NAMALWA (cell line): ENCODE results near the gene TSC22D1.
"Not testable (repeated sequence)": the region's sequence is repeated elsewhere in the genome, so short reads cannot be mapped to it uniquely, and the experiment has no call there.

Experiments
- DNase-seq: peaks from one replicate; pipeline ENCODE4 v3.0.0-alpha.2; 2015; ENCODE audit warnings: low spot score

Gene TSC22D1

DNA sequence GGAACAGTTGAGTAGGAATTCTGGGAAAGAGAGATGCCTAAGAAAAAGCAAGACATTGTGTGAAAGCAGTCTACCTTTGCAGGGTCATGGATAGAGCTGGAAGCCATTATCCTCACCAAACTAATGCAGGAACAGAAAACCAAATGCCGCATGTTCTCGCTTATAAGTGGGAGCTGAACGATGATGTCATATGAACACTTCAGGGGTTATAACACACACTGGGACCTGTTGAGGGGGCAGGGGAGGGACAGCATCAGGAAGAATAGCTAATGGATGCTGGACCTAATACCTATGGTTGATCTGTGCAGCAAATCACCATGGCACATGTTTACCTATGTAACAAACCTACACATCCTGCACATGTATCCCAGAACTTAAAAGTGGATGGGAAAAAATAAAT is 69.9 kb downstream of the TSC22D1 start:
- no peak for DNase-seq

DNA sequence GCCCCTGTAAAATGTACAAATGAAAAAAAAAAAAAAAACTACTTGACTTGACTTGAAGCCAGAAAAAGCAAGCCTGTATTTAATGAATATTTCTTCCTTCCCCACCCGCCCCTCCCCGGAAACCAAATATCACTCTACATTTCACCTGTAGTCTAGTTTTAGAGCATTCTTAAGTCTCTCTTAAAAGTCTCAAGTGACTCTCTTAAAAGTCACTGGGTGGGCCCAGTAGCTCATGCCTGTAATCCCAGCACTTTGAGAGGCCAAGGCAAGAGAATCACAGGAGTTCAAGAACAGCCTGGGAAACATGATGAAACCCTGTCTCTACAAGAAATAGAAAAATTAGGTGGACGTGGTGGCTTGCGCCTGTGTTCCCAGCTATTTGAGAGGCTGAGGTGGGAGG is 72.0 kb downstream of the TSC22D1 start:
- DNase-seq, result no peak

DNA sequence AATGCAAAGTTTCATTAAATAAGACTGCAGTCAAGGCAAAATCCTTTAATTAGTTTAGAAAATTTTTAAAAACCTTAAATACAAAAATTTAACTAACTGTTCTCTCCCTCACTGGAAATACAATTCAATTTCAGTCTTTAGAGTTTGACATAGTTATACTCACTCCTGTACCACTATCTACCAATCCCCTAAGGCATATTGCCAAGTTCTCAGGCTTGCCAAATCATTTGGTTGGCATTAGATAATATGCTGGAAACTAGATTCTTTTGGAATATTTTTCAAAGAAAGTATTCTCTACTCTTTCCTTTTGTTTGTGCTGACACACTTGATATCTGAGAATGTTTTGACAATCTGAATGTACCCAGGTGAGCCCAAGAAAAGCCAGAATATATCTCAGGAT is 77.2 kb downstream of the TSC22D1 start:
- no peak for DNase-seq

DNA sequence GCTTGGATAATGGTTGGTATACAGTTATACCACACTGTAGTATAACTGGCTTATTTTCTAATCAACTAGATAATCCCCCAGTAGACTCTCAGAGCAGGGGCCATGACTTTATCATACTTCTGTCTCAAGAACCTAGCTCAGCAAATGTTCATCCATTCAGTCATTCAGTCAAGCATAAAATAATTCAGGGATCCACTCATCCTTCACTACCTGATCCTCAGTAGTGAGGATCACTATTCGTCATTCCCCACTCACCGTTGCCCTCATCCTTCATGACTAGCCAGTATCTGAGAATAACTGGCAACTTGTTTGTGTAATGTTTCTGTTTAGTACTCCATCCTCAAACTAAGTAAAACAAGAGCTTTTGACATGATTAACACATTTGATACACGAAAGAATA is 77.6 kb downstream of the TSC22D1 start:
- no peak for DNase-seq

DNA sequence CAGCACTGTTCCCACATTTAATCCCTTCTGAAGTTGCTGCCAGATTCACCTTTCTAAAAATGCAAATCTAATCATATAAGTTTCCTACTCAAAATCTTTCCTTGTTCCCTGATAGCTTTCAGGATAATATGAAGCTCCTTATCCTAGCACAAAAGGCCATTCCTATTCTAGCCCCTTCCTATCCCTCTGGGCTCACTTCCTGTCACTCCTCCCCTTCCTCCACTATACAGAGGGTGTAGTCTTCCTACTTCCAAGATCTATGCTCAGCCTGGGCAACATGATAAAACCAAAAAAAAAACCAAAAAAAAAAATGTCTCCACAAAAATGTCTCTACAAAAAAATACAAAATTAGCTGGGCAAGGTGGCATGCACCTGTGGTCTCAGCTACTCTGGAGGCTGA is 78.3 kb downstream of the TSC22D1 start:
- no peak for DNase-seq

DNA sequence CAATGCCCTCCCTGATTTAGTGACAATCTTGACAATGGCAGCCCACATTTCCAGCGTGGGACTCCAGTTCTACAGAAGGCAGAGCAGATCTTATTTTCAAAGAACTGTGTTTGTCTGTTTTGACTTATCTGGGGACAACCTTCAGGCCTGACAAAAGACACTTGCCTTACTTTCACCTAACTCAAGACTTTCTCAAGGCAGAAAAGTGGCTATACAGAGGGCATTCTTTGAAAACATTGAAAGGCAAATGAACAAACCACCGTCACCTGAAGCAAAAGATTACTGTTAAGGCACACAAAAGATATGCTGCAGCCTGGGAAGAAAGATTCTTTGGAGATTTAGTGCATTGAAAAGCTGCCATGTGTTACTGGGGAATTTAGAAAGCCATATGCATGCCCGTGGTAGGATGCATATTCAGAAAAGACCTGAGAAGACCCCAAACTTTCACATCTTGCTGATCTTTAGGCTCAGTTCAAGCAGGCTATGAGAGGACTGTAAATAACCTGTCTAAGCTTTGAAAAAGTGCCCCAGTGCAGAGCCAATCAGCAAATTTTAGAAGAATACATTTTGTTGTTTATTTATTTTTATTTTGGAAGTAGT is 82.8 kb downstream of the TSC22D1 start:
- no peak for DNase-seq

DNA sequence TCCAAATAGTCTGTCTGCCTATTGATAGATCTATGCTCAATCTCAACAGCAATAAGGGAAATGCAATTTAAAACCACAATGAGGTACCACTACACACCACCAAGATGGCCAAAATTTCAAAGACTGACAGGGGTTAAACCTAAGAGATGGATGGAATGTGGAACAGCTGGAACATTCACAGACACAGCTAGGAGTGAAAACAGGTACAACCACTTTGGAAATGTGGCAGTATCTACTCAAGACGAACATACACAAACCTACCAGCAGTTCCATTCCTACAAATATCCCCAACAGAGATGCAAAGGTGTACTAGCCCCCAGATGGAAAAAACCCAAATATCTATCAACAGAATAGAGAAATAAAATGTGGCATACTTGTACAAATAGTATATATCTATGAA is 86.4 kb downstream of the TSC22D1 start:
- no peak for DNase-seq

DNA sequence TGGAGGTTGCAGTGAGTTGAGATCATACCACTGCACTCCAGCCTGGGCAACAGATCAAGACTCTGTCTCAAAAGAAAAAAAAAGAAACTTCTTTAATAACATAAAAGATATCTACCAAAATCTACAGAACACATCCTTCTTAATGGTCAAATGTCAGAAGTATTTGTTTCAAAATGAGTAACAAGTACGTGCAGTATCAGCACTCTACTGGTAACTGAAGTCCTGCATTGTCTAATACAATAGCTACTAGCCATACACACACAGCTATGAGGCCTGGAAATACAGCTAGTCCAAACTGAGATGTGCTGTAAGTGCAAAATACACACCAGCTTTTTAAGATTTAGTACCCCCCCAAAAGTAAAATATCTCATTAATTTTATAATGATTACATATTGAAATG is 88.1 kb downstream of the TSC22D1 start:
- DNase-seq, result no peak

DNA sequence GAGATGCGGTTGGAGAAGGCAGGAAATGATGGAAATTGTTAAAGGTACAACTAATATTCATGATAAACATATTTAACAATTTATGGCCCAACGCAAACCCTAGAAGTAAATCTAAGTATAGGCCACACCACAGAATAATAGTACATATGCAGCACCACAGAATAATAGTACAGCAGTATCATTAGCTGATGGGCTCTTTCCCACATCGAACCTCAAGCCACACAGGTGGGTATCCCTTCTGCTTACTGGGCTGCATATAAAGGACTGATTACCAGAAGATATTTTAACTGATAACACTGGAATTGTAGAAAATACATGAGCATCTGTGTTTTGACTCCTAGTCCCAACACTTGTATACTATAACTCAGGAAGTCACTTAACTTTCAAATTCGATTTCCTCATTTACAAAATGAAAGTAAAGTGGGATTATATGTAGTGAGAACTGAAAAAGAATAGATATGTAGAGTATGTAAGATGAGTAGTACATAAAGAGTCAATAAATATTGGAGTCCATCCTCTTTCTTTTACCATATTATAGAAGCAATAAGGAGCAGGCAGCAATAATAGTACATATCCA is 91.5 kb downstream of the TSC22D1 start:
- DNase-seq, result peak; percentile 12

DNA sequence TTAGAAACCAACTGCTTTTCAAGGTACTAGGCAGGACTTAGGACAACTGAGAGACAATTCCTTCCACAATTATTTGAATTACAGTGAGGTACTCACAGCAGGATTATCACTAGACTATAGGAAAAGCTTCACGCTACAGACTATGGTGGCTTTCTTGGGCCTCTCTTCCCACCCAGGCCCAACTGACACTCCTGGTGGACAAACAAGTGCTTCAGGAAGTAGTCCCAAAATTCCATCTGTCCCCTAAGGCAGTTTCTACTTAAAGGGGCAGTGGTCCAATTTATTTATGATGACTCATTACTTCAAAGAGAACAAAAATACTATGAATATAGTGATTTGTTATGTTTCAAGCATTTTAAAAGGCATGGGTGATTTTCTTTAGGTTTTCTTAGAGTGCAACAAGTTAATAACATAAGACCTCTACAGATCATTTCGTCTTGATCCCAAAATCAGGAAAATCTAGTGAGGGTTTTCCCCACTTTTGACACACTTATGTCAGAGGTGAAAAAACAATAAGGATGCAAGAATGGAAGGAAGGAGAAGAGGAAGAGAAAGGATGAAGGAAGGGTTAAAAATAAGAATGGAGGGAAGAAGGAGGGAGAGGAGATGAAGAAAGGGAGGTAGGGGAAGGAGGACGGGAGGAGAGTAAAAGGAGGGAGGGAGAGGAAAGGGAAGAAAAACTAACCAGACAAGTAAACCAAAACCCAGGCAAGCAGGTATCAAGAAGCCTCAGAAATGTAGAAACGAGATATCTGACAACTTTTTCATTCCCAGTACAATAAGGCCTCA is 101.8 kb downstream of the TSC22D1 start:
- DNase-seq, result no peak

DNA sequence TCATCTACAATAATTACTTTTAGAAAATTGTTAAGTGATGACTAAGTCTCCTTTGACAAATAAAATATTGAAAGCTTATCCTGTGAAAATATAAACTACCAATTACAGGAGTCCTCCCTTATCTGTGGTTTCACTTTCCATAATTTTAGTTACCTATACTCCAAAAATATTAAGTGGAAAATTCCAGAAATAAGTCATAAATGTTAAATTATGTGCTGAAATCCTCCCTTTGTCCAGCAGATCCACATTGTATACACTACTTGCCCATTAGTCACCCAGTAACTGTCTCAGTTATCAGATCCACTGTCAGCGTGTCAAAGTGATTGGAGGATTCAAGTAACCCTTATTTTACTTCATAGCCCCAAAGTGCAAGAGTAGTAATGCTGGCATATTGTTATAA is 104.4 kb downstream of the TSC22D1 start:
- DNase-seq, result no peak

DNA sequence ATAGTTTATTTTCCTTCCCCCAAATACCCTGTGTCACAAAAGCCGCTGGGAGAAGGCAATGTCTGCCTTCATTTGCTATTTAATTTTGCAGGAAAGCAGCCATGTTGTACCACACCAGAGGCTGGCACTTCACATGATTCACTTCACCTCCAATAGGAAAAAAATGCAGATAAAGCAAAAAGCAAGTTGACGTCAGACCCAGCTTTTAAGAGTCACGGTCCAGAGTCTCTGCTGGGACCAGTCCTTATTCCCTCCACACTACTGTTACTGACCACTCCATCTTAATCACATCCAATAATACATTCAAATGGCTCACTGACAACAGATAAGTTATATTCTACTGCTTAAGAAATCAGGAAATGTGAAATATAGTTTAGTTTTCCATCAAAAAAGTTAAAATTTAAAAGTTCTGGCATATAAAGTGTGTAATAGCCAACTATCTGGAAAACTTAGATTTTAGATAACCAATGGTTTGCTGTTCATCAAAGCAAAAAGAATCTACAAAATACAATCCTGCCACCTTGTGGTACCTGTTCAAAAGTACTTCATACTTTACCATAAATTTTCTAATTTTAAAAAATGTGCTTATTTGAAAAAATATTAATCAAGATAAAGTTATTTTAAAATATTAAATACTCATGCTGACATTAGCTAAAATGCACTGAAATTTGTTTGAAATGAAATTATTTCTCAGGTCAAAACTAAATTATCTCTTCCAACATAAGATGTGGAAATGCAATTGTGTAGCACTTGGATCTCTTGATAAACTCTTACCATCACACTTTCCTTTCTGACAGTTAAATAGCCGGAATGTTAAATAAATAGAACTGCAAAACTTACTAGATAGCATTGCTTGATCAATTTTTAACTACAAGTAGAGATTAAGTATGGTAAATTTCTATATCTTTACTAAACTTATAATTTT is 105.2 kb downstream of the TSC22D1 start:
- peak; percentile 50 for DNase-seq

DNA sequence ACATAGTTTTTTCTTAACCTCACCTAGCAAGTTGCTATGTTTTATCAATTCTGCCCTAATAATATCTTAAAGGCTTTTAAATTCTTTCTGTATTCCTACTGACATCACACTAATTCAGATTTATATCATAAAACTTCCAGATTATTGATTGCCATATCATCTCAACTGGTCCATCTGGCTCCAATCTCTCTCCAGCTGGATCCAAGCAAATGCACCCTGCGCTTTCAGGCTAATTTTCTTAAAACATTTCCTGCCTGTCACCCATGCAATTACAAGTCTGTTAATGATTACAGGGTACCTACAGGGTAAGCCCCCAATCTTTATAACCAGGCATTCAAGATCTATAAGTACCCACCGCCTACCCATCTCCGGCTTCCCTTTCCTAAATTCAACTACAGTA is 107.3 kb downstream of the TSC22D1 start:
- DNase-seq, result no peak

DNA sequence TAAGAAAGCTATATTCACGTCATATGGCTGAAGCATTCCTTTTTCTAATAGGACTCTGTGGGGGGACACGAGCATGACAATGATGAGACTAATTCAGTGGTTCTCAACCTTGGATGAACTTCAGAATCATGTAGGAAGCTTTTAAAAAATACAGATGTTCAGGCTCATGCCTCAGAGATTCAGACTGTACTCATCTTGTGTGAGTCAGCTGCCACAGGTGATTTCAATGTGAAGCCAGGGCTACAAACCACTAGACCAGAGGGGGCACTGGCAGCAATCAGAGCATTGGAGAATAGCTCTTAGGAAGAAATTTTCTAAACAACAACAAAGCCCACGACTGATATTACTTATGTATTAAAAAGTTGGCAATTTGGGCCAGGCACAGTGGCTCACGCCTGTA is 110.8 kb downstream of the TSC22D1 start:
- DNase-seq, result no peak

DNA sequence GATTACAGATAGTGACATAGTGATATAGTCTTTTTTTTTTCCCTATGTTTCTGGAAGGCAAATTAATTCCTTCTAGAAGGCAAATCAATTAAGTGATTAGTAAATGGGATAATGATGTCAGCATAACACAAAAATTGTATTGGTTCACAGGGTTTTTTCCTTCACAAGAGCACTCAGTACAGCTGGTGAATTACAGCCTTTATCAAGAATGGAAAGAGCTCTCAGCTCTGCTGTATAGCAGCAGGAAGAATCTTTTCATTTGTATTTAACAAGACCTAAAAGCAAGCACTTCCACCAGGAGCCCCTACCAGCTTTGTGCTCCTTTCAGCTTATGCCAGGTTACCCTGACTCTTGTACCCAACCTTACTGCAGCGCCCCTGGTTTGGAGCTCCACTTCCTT is 111.7 kb downstream of the TSC22D1 start:
- no peak for DNase-seq

DNA sequence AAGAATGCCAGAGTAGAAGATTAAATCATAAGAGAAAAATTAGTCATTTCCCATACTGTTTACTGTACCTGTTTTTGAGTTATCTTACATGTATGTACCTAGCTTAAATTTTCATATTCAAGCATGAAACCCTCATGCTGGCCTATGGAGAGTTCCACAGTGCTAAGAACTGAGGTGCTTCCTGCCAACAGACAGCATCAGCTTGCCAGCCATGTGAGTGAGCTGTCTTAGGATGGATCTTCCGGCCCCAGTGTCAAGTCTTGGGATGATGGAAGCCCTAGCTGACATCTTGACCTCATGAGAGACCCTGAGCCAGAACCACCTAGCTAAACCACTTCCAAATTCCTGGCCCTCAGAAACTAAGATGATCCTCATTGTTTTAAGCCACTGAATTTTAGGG is 112.4 kb downstream of the TSC22D1 start:
- no peak for DNase-seq

DNA sequence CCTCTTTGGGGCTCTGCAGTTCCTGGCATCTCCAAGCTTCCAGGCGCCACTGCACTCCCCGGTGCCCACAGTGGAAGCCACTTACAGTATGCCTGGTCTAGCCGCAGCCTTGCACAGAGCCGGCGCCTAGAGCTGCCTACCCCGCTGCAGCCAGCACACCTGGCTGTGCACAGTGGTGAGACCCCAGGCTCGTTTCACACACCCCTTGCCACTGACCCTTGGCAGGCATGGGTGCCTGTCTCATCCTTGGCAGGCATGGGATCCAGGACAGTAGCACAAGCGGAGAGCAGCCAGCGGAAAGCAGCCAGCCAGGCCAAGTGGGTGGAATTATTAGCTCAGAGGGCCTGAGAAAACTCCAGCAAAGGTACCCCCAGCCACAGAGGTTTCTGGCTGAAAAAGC is 116.5 kb downstream of the TSC22D1 start:
- DNase-seq, result no peak

DNA sequence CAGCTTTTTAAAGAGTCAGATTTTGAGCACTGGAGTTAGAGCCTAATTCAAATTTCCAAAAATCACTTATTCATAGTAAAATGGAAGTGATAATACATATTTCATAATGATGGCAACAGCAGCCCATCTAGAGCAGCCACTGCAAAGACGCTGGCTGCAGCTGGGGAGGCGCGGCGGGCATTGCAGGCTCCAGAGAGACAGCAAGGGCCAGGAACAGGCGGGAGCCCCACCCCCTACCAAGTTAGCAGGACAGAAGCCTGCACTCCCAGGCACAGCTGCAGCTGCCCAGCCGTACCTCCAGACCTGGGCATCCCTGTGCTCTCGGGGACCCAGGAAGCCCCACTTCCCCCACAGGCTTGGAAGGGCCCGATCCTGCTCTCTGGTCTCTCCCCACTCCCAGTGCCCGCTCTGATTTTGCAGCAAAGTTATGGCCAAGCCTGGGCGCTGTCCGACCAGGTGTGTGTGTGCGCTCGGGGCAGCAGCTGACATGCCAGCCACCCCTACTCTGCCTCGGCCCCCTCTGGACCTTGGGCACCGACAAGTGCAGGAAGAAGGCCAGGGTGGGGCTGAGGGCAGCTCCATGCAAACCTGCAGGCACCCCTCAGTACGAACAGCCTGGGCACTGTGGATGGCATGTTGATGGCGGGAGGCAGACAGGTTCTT is 117.7 kb downstream of the TSC22D1 start:
- no peak for DNase-seq

DNA sequence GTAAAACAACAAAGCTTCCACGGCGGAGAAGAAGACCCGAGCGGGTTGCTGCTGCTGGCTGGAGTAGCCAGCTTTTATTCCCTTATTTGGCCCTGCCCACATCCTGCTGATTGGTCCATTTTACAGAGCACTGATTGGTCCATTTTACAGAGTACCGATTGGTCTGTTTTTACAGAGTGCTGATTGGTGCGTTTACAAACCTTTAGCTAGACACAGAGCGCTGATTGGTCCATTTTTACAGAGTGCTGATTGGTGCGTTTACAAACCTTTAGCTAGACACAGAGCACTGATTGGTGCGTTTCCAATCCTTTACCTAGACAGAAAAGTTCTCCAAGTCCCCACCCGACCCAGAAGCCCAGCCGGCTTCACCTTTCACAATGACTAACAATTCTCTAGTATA is 119.9 kb downstream of the TSC22D1 start:
- not testable (repeated sequence) for DNase-seq

DNA sequence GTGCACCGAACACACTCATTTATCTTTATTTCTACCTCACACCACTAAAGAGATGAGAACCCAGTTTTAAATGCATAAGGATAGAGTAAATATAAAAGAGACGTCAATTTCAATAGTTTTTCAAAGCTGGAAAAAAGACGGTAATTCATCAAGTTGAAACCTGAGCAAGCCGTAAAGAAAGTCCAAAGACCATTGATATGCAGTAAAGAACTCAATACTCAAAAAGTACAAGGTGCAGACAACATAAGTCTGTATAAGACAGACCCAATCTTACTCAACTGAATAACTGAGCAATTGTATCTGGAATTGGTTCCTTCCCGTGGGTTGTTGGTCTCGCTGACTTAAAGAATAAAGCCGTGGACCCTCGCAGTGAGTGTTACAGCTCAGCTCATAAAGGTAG is 120.4 kb downstream of the TSC22D1 start:
- no peak for DNase-seq

DNA sequence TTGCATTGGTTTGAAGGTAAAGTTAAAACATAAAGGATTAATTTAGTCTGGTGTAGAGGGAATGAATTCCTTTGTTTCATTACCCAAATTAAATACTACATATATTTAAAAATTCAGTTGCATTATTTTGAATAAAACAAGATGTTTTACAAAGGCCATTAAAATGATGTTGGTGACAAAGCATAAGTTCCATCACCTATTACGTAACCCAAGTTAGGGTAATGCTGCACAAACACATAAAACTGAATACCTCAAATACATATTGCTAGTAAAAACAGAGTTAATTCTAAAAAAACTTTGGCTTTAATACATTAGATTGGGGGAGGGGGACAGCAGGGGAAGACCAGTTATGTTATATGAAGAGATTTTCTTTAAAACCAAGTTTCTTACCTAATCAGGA is 122.2 kb downstream of the TSC22D1 start:
- DNase-seq, result no peak

DNA sequence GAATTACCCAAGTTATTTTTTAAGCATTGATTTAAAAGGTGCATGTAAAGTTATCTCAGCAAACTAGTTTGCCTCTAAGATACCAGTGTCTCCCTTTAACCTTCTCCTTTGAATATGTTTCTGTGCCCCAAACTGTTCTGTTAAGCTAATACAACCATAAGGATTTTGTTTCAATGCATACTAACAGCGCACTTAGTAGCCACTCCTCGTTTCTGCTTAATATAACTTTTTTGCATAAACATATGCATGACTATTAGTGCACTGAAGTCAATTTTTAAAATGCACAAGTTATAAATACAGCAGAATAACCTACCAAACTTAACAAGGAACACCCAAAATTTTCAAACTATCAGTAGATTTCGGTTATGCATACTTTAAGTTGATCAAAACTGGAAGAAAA is 123.1 kb downstream of the TSC22D1 start:
- DNase-seq, result no peak
